IMR-90 (cell line): ENCODE data around the gene GRIA3. TPM values are rescaled to one million over a fixed set of nuclear protein-coding genes. Genes with fewer than 3 reads are reported as not detected.

ENCODE experiments used
- ATAC-seq: fragments of 200-7000 bp; cut with Tn5 transposase; 2 replicates; pipeline ENCODE4 v1.9.1; 2020; ENCODE audit warnings: low read depth, mild to moderate bottlenecking, moderate library complexity
- BruUV-seq: library from RNA; stranded (reverse); fragments of 400-500 nt; replicated peaks from 2 replicates; lab custom pipeline; 2021; lab: Mats Ljungman, UMichigan
- CTCF ChIA-PET: fragments of 300-600 bp; formaldehyde crosslinking; extraction: SDS; loops from one replicate; lab custom pipeline; 2021; ENCODE audit warnings: antibody characterized with exemption; lab: Yijun Ruan, JAX
- POLR2A ChIA-PET: fragments of 300-600 bp; sonication (Branson Sonifier 250); formaldehyde crosslinking; loops from one replicate; lab custom pipeline; 2022; ENCODE audit warnings: antibody characterized with exemption; ENCODE audit not compliant: unreplicated experiment; lab: Charles Lee
- DNase-seq: peaks from one replicate; pipeline ENCODE4 v3.0.0; 2013
- H2AFZ ChIP-seq: replicated peaks from 2 replicates; pipeline ENCODE3; 2013; ENCODE audit warnings: low read length, mild to moderate bottlenecking; ENCODE audit not compliant: poor library complexity
- H2AK5ac ChIP-seq: 2 replicates; pipeline ENCODE4 v1.6.1; 2013; ENCODE audit warnings: low read depth, low read length, inconsistent platforms
- H2AK9ac ChIP-seq: replicated peaks from 2 replicates; pipeline ENCODE3; 2013; ENCODE audit warnings: mild to moderate bottlenecking, low read depth, low read length, moderate library complexity; ENCODE audit not compliant: poor library complexity
- H2BK120ac ChIP-seq: 2 replicates; pipeline ENCODE4 v1.6.1; 2013; ENCODE audit warnings: low read depth, low read length, inconsistent platforms
- H2BK15ac ChIP-seq: 3 replicates; pipeline ENCODE4 v1.6.1; 2013; ENCODE audit warnings: low read depth, low read length, inconsistent platforms
- H2BK20ac ChIP-seq: 2 replicates; pipeline ENCODE4 v1.6.1; 2013; ENCODE audit warnings: low read depth, mild to moderate bottlenecking, inconsistent platforms, low read length, moderate library complexity
- H2BK5ac ChIP-seq: 2 replicates; pipeline ENCODE4 v1.6.1; 2013; ENCODE audit warnings: mild to moderate bottlenecking, low read depth, low read length, inconsistent platforms; ENCODE audit not compliant: poor library complexity, severe bottlenecking
- H3K14ac ChIP-seq: replicated peaks from 2 replicates; pipeline ENCODE4 v1.6.1; 2013; ENCODE audit warnings: low read depth, low read length, inconsistent platforms
- H3K18ac ChIP-seq: 2 replicates; pipeline ENCODE4 v1.6.1; 2013; ENCODE audit warnings: low read depth, low read length, control low read depth
- H3K23ac ChIP-seq: 2 replicates; pipeline ENCODE4 v1.6.1; 2013; ENCODE audit warnings: low read depth, low read length, inconsistent platforms
- H3K27ac ChIP-seq: 2 replicates; pipeline ENCODE4 v1.5.1; 2013; ENCODE audit warnings: mild to moderate bottlenecking, control low read depth, low read length; ENCODE audit not compliant: insufficient read depth
- H3K27me3 ChIP-seq: 2 replicates; pipeline ENCODE4 v1.6.1; 2013; ENCODE audit warnings: low read length; ENCODE audit not compliant: control insufficient read depth, insufficient read depth
- H3K36me3 ChIP-seq: 2 replicates; pipeline ENCODE4 v1.6.1; 2013; ENCODE audit warnings: low read length, mixed read lengths; ENCODE audit not compliant: control insufficient read depth, insufficient read depth
- H3K4ac ChIP-seq: 2 replicates; pipeline ENCODE4 v1.6.1; 2013; ENCODE audit warnings: low read depth, low read length, inconsistent platforms
- H3K4me1 ChIP-seq: 2 replicates; pipeline ENCODE4 v1.6.1; 2013; ENCODE audit warnings: low read length, mixed read lengths; ENCODE audit not compliant: control insufficient read depth, insufficient read depth
- H3K4me2 ChIP-seq: 2 replicates; pipeline ENCODE4 v1.6.1; 2013; ENCODE audit warnings: low read depth, mild to moderate bottlenecking, control low read depth, low read length, moderate library complexity
- H3K4me3 ChIP-seq: 2 replicates; pipeline ENCODE4 v1.5.1; 2013; ENCODE audit warnings: low read depth, mild to moderate bottlenecking, control low read depth, low read length, moderate library complexity; ENCODE audit not compliant: insufficient read depth
- H3K56ac ChIP-seq: 2 replicates; pipeline ENCODE4 v1.6.1; 2013; ENCODE audit warnings: low read length, inconsistent platforms; ENCODE audit not compliant: insufficient read depth; ENCODE audit errors: extremely low read depth
- H3K79me1 ChIP-seq, 2 experiments: 2 replicates each; pipeline ENCODE4 v1.6.1; 2013; ENCODE audit warnings: low read length in 2 of 2, inconsistent platforms in 1 of 2, low read depth in 1 of 2
- H3K9ac ChIP-seq: 2 replicates; pipeline ENCODE4 v1.6.1; 2013; ENCODE audit warnings: low read depth, low read length, control low read depth
- H3K9me1 ChIP-seq: 2 replicates; pipeline ENCODE4 v1.6.1; 2013; ENCODE audit warnings: low read length, inconsistent platforms; ENCODE audit not compliant: insufficient read depth
- H3K9me3 ChIP-seq: 2 replicates; pipeline ENCODE4 v1.6.1; 2013; ENCODE audit warnings: low read length; ENCODE audit not compliant: control insufficient read depth, insufficient read depth
- H4K20me1 ChIP-seq: 2 replicates; pipeline ENCODE4 v1.6.1; 2013; ENCODE audit warnings: low read length, inconsistent platforms; ENCODE audit not compliant: insufficient read depth
- H4K5ac ChIP-seq: 2 replicates; pipeline ENCODE4 v1.6.1; 2013; ENCODE audit warnings: mild to moderate bottlenecking, low read depth, low read length, control low read depth
- H4K8ac ChIP-seq, 2 experiments: 2 replicates each; pipeline ENCODE4 v1.6.1; 2013; ENCODE audit warnings: low read depth in 2 of 2, low read length in 2 of 2, control low read depth in 1 of 2, inconsistent platforms in 1 of 2
- H4K91ac ChIP-seq: 2 replicates; pipeline ENCODE4 v1.6.1; 2013; ENCODE audit warnings: low read depth, low read length, inconsistent platforms; ENCODE audit not compliant: insufficient read depth
- BHLHE40 ChIP-seq: fragments of 150-350 bp; IDR thresholded peaks from 2 replicates; pipeline ENCODE4 v1.6.1; 2016; ENCODE audit warnings: mild to moderate bottlenecking, low read depth, low read length
- CEBPB ChIP-seq: IDR thresholded peaks from 2 replicates; pipeline ENCODE4 v1.6.1; 2012; ENCODE audit warnings: low read depth, low read length, improper control_type of control experiment
- CHD1 ChIP-seq: IDR thresholded peaks from 2 replicates; pipeline ENCODE4 v1.6.1; 2012; ENCODE audit warnings: low read depth, low read length, improper control_type of control experiment
- FOS ChIP-seq: fragments of 150-350 bp; IDR thresholded peaks from 2 replicates; pipeline ENCODE4 v1.6.1; 2016; ENCODE audit warnings: low read depth, low read length
- MAFK ChIP-seq: IDR thresholded peaks from 2 replicates; pipeline ENCODE4 v1.6.1; 2012; ENCODE audit warnings: low read depth, low read length, improper control_type of control experiment
- MAZ ChIP-seq: IDR thresholded peaks from 2 replicates; pipeline ENCODE4 v1.6.1; 2012; ENCODE audit warnings: low read depth, mild to moderate bottlenecking, low read length, improper control_type of control experiment, moderate library complexity, borderline replicate concordance
- MXI1 ChIP-seq: IDR thresholded peaks from 2 replicates; pipeline ENCODE4 v1.6.1; 2012; ENCODE audit warnings: low read depth, mild to moderate bottlenecking, low read length, moderate library complexity, borderline replicate concordance
- NFE2L2 ChIP-seq: fragments of 150-350 bp; IDR thresholded peaks from 2 replicates; pipeline ENCODE4 v1.6.1; 2016; ENCODE audit warnings: low read depth, mild to moderate bottlenecking, low read length
- POLR2A ChIP-seq: IDR thresholded peaks from 2 replicates; pipeline ENCODE4 v1.6.1; 2012; ENCODE audit warnings: mild to moderate bottlenecking, low read depth, low read length
- RAD21 ChIP-seq: IDR thresholded peaks from 2 replicates; pipeline ENCODE4 v1.6.1; 2012; ENCODE audit warnings: low read length, improper control_type of control experiment
- RCOR1 ChIP-seq: IDR thresholded peaks from 2 replicates; pipeline ENCODE4 v1.6.1; 2012; ENCODE audit warnings: mild to moderate bottlenecking, low read length, improper control_type of control experiment; ENCODE audit not compliant: insufficient replicate concordance
- RFX5 ChIP-seq: IDR thresholded peaks from 2 replicates; pipeline ENCODE4 v1.8.0; 2012; ENCODE audit warnings: low read depth, mild to moderate bottlenecking, low read length, moderate library complexity
- SMC3 ChIP-seq: fragments of 150-350 bp; IDR thresholded peaks from 2 replicates; pipeline ENCODE4 v1.6.1; 2016; ENCODE audit warnings: low read depth, mild to moderate bottlenecking, antibody characterized with exemption, low read length, moderate library complexity
- WGBS, 2 experiments: methylation state at CpG; one replicate each; pipeline versions ENCODE4 v1.1.5 to v1.1.7; 2013; ENCODE audit warnings: missing lambda C conversion rate in 2 of 2; ENCODE audit not compliant: insufficient read length in 1 of 2; ENCODE audit errors: extremely low coverage in 2 of 2; 5-methylcytosine and 5-hydroxymethylcytosine counted together
- dilution Hi-C: fragments of 300-500 bp; cut with HindIII; formaldehyde crosslinking; loops from one replicate; pipeline ENCODE4 v1.14.3; 2018; ENCODE audit warnings: low sequenced_read_pairs; ENCODE audit not compliant: unreplicated experiment
- in situ Hi-C: fragments of 300-500 bp; cut with MboI; formaldehyde crosslinking; loops from 3 replicates; pipeline ENCODE4 v1.14.3; 2019; ENCODE audit warnings: low sequenced_read_pairs, inconsistent platforms, mixed read lengths
- intact Hi-C: fragments of 100-400 bp; cut with micrococcal nuclease; formaldehyde crosslinking; loops from 2 replicates; pipeline ENCODE4 v1.10.0; 2022
- polyA plus RNA-seq, 3 experiments: library from polyadenylated mRNA; depleted of rRNA; stranded (reverse); fragments of >200 nt; gene quantifications; 2 replicates each; pipeline ENCODE4 v1.2.3, GENCODE V29; 2012; ENCODE audit warnings: low replicate concordance in 1 of 3
- total RNA-seq: library from RNA; depleted of rRNA; stranded (reverse); fragments of >200 nt; gene quantifications from 2 replicates; pipeline ENCODE4 v1.2.3, GENCODE V29; 2012
- TF ChIP-seq, protein P1 (sequence below): fragments of 150-350 bp; IDR thresholded peaks from 2 replicates; pipeline ENCODE4 v1.6.1; 2017; ENCODE audit warnings: mild to moderate bottlenecking, antibody characterized with exemption, low read length, low read depth
- TF ChIP-seq, protein P2 (sequence below): conservative IDR thresholded peaks from 2 replicates; pipeline ENCODE4 v1.5.1; 2012; ENCODE audit warnings: mild to moderate bottlenecking, low read depth, low read length, improper control_type of control experiment

Gene GRIA3
- total and polyA plus RNA-seq, 2 of the 4 experiments (the other 2 are of a cell fraction), result not detected

DNA sequence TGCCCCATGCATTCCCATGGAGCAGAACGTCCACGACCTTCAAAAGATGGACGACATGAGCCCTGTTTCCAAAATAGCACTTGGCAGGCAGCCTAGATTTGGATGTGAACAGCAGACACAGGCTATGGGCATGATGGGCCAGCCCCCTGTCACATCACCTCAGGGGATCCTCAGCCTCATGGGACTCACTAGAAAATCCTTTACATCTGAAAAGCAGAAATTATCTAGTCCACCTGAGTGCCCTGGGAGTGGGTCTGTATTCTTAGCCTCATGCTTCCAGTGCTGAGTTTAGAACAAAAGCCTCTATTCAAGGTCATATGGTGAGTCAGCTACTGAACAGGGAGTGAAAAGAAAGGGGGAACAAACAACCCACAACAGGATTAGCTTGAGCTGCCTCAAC is 35.8 kb downstream of the GRIA3 start:
- BruUV-seq, result no TSS peak
- no peak for DNase-seq

More for the DNA sequence above, 35.8 kb downstream of the GRIA3 start:
- Histone ChIP-seq H3K23ac (no peak overlapping the region), H4K91ac (no peak overlapping the region), H2BK20ac (no peak overlapping the region), H3K56ac (no peak overlapping the region), H2BK15ac (no peak overlapping the region), H2AFZ (no peak overlapping the region), H2AK9ac (no peak overlapping the region), H3K14ac (no peak overlapping the region), H3K27me3 (no peaks in the 10 kb centered on the region), H3K79me1 (no peaks in the 10 kb centered on the region), H3K9me1 (no peaks in the 10 kb centered on the region), H4K20me1 (no peaks in the 10 kb centered on the region), H3K18ac (no peak overlapping the region), H3K9ac (no peak overlapping the region), H3K9me3 (no peaks in the 10 kb centered on the region), H2BK5ac (no peak overlapping the region), H3K4me3 (no peak overlapping the region), H3K36me3 (no peaks in the 10 kb centered on the region), H2BK120ac (no peak overlapping the region), H3K4ac (no peak overlapping the region), H4K5ac (no peak overlapping the region), H3K4me2 (no peak overlapping the region), H3K27ac (no peak overlapping the region), H2AK5ac (no peak overlapping the region), H3K4me1 (no peaks in the 10 kb centered on the region), H4K8ac (no peak overlapping the region)
- in situ Hi-C loops (no loop called here), intact Hi-C loops (no loop called here), dilution Hi-C loops (no loop called here)
- ChIA-PET CTCF (no interaction called here), POLR2A (no interaction called here)
- ATAC-seq, result no peak
- TF ChIP-seq, protein P1, sequence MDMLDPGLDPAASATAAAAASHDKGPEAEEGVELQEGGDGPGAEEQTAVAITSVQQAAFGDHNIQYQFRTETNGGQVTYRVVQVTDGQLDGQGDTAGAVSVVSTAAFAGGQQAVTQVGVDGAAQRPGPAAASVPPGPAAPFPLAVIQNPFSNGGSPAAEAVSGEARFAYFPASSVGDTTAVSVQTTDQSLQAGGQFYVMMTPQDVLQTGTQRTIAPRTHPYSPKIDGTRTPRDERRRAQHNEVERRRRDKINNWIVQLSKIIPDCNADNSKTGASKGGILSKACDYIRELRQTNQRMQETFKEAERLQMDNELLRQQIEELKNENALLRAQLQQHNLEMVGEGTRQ, result no peak
- TF ChIP-seq POLR2A (no peak), SMC3 (no peak), BHLHE40 (no peak), FOS (no peak), CEBPB (no peak), CHD1 (no peak), RAD21 (no peak), MXI1 (no peak), MAFK (no peak), RCOR1 (no peak), MAZ (no peak), RFX5 (no peak), NFE2L2 (no peak)
- TF ChIP-seq, protein P2, sequence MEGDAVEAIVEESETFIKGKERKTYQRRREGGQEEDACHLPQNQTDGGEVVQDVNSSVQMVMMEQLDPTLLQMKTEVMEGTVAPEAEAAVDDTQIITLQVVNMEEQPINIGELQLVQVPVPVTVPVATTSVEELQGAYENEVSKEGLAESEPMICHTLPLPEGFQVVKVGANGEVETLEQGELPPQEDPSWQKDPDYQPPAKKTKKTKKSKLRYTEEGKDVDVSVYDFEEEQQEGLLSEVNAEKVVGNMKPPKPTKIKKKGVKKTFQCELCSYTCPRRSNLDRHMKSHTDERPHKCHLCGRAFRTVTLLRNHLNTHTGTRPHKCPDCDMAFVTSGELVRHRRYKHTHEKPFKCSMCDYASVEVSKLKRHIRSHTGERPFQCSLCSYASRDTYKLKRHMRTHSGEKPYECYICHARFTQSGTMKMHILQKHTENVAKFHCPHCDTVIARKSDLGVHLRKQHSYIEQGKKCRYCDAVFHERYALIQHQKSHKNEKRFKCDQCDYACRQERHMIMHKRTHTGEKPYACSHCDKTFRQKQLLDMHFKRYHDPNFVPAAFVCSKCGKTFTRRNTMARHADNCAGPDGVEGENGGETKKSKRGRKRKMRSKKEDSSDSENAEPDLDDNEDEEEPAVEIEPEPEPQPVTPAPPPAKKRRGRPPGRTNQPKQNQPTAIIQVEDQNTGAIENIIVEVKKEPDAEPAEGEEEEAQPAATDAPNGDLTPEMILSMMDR, result no peak
- no CpG with 5 or more reads among the region's 3 CpGs for WGBS, 2 experiments
